Transverse colon (tissue), 4 donors: ENCODE results near the gene TMEM237.

Experiments
- CTCF ChIP-seq, 5 experiments: fragments of 200-600 bp in 3 of 5; fragments of 450-650 bp in 2 of 5; sonication (generic) in 3 of 5; IDR thresholded peaks; 1 replicate in 2 of 5; 2 replicates in 3 of 5; pipeline ENCODE4 v1.5.1; 2016 to 2017; ENCODE audit warnings: antibody characterized with exemption in 5 of 5, inconsistent platforms in 3 of 5, mild to moderate bottlenecking in 2 of 5, moderate library complexity in 1 of 5
- EP300 ChIP-seq: sonication (generic); formaldehyde crosslinking; IDR thresholded peaks from one replicate; pipeline ENCODE4 v1.6.1; 2017; ENCODE audit warnings: antibody characterized with exemption, low read depth
- POLR2AphosphoS5 ChIP-seq, 3 donors: sonication (generic); formaldehyde crosslinking; IDR thresholded peaks; one replicate each; pipeline ENCODE4 v1.6.1; 2016; ENCODE audit warnings: antibody characterized with exemption in 3 of 3

GRCh38 chr2:201674794-201675193, 31.5 kb upstream of the TMEM237 start:
- no peak for TF ChIP-seq CTCF (IDR thresholded peaks at IDR 0.05)
- TF ChIP-seq POLR2AphosphoS5 (IDR thresholded peaks at IDR 0.05) = no peak
- TF ChIP-seq EP300 = no peak
